ENCODE data around the gene ZNF354C.
"Not testable (repeated sequence)": the region's sequence is repeated elsewhere in the genome, so short reads cannot be mapped to it uniquely, and the experiment has no call there.

The ZNF354C gene

GRCh38 chr5:179060116-179061008, at the start of gene ZNF354C:
TSS of gene ZNF354C (plus strand) at chr5:179060373. CDS start at chr5:179062069, 1,696 bp downstream.
- DNase-seq (ENCODE audit: low read depth in 2 of 3, low spot score in 2 of 3): peak; percentile 60 to 66 (median 65)

- peak; percentile 77 to 83 (median 79) for DNase-seq (ENCODE audit: low read depth in 2 of 3, low spot score in 2 of 3)
These were observed 36.5 kb upstream of the ZNF354C start, which contains the start of gene ZNF879 for GRCh38 chr5:179023528-179024189. TSS of gene ZNF879 (plus strand) at chr5:179023804. CDS start at chr5:179025005, 1,201 bp downstream.

- no peak for DNase-seq (ENCODE audit: low read depth in 2 of 3, low spot score in 2 of 3)
These were observed 27.1 kb upstream of the ZNF354C start for GRCh38 chr5:179033004-179033580.

GRCh38 chr5:179044765-179045164, 15.4 kb upstream of the ZNF354C start:
- no peak for DNase-seq (ENCODE audit: low read depth in 2 of 3, low spot score in 2 of 3)

- no peak for DNase-seq (ENCODE audit: low read depth in 2 of 3, low spot score in 2 of 3)
These were observed 8.4 kb upstream of the ZNF354C start for GRCh38 chr5:179051784-179052183.

- DNase-seq (ENCODE audit: low read depth in 2 of 3, low spot score in 2 of 3): no peak
These were observed 6.0 kb upstream of the ZNF354C start for GRCh38 chr5:179054036-179054785.

- DNase-seq (ENCODE audit: low read depth in 2 of 3, low spot score in 2 of 3): no peak
These were observed 5.3 kb upstream of the ZNF354C start for GRCh38 chr5:179054876-179055275.

GRCh38 chr5:179055436-179055835, 4.7 kb upstream of the ZNF354C start:
- no peak for DNase-seq (ENCODE audit: low read depth in 2 of 3, low spot score in 2 of 3)

GRCh38 chr5:179055841-179056240, 4.3 kb upstream of the ZNF354C start:
- no peak for DNase-seq (ENCODE audit: low read depth in 2 of 3, low spot score in 2 of 3)

GRCh38 chr5:179061025-179061424, 852 bp downstream of the ZNF354C start:
- DNase-seq (ENCODE audit: low read depth in 2 of 3, low spot score in 2 of 3): no peak

- no peak for DNase-seq (ENCODE audit: low read depth in 2 of 3, low spot score in 2 of 3)
These were observed 5.5 kb downstream of the ZNF354C start for GRCh38 chr5:179065703-179066102.

- no peak for DNase-seq (ENCODE audit: low read depth in 2 of 3, low spot score in 2 of 3)
These were observed 19.2 kb downstream of the ZNF354C start for GRCh38 chr5:179079165-179079987.

GRCh38 chr5:179080724-179081123, 20.6 kb downstream of the ZNF354C start:
- no peak for DNase-seq (ENCODE audit: low read depth in 2 of 3, low spot score in 2 of 3)

- DNase-seq (ENCODE audit: low read depth in 2 of 3, low spot score in 2 of 3): no peak
These were observed 29.3 kb downstream of the ZNF354C start for GRCh38 chr5:179089502-179089901.

GRCh38 chr5:179101282-179101681, 41.1 kb downstream of the ZNF354C start:
- not testable (repeated sequence) for DNase-seq (ENCODE audit: low read depth in 2 of 3, low spot score in 2 of 3)

GRCh38 chr5:179110528-179110927, 50.4 kb downstream of the ZNF354C start:
- DNase-seq (ENCODE audit: low read depth in 2 of 3, low spot score in 2 of 3): no peak

GRCh38 chr5:179111267-179112207, 51.4 kb downstream of the ZNF354C start:
- no peak for DNase-seq (ENCODE audit: low read depth in 2 of 3, low spot score in 2 of 3)

GRCh38 chr5:179112469-179113142, 52.4 kb downstream of the ZNF354C start:
- no peak for DNase-seq (ENCODE audit: low read depth in 2 of 3, low spot score in 2 of 3)

- DNase-seq (ENCODE audit: low read depth in 2 of 3, low spot score in 2 of 3): no peak
These were observed 53.0 kb downstream of the ZNF354C start for GRCh38 chr5:179113143-179113530.

Measured in activated CD8-positive, alpha-beta memory T cell treated with anti-CD3 and anti-CD28 coated beads for 48 hours (primary cell).